SU-DHL-6 (cell line): ENCODE results near the gene CRY2.

ENCODE experiments used
- CTCF ChIP-seq: fragments of 200-600 bp; sonication (generic); IDR thresholded peaks from one replicate; pipeline ENCODE4 v1.5.1; 2017; ENCODE audit warnings: antibody characterized with exemption, mild to moderate bottlenecking, low read length, moderate library complexity; ENCODE audit not compliant: insufficient read depth, poor library complexity, severe bottlenecking
- EZH2phosphoT487 ChIP-seq: fragments of 200-600 bp; sonication (generic), shearing (Covaris generic); conservative IDR thresholded peaks from 2 replicates; pipeline ENCODE4 v1.6.1; 2018; ENCODE audit warnings: mild to moderate bottlenecking, antibody characterized with exemption, low read length, moderate library complexity, mixed read lengths

GRCh38 chr11:45899448-45900174 is 52.3 kb downstream of the CRY2 start:
- no peak for TF ChIP-seq CTCF
- TF ChIP-seq EZH2phosphoT487, result no peak
